Glomerular visceral epithelial cell (primary cell): Measurements from ENCODE around the gene SLC17A9.

ENCODE experiments used
- DNase-seq: peaks from one replicate; pipeline ENCODE4 v3.0.0-alpha.2; 2016; ENCODE audit errors: extremely low spot score

Gene SLC17A9

GRCh38 chr20:62938105-62938888 is 14.2 kb upstream of the SLC17A9 start, which contains the start of gene GID8:
Gene GID8 (plus strand): TSS chr20:62938147. CDS start chr20:62941503, 3,356 bp downstream.
- peak; percentile 59 for DNase-seq

GRCh38 chr20:62940875-62941274 is 11.6 kb upstream of the SLC17A9 start:
- DNase-seq: no peak

GRCh38 chr20:62941792-62942191 is 10.7 kb upstream of the SLC17A9 start:
- no peak for DNase-seq

- DNase-seq: no peak
Measured at GRCh38 chr20:62942456-62942855, 10.1 kb upstream of the SLC17A9 start.

- DNase-seq: no peak
Measured at GRCh38 chr20:62943396-62943795, 9.1 kb upstream of the SLC17A9 start.

GRCh38 chr20:62944184-62944583 is 8.3 kb upstream of the SLC17A9 start:
- DNase-seq: no peak

GRCh38 chr20:62944746-62945145 is 7.8 kb upstream of the SLC17A9 start:
- DNase-seq: no peak

GRCh38 chr20:62945771-62946339 is 6.7 kb upstream of the SLC17A9 start:
- no peak for DNase-seq

- DNase-seq: no peak
Measured at GRCh38 chr20:62946918-62947317, 5.6 kb upstream of the SLC17A9 start.

- DNase-seq: no peak
Measured at GRCh38 chr20:62947532-62948300, 4.8 kb upstream of the SLC17A9 start.

- no peak for DNase-seq
Measured at GRCh38 chr20:62949153-62949821, 3.2 kb upstream of the SLC17A9 start.

- no peak for DNase-seq
Measured at GRCh38 chr20:62949962-62950361, 2.5 kb upstream of the SLC17A9 start.

- DNase-seq: no peak
Measured at GRCh38 chr20:62950741-62951140, 1.8 kb upstream of the SLC17A9 start.

- DNase-seq: no peak
Measured at GRCh38 chr20:62951143-62951895, 1.2 kb upstream of the SLC17A9 start.

GRCh38 chr20:62951896-62952372 is 575 bp upstream of the SLC17A9 start:
- DNase-seq: no peak

GRCh38 chr20:62952968-62953838 is 694 bp downstream of the SLC17A9 start:
- DNase-seq: no peak

- no peak for DNase-seq
Measured at GRCh38 chr20:62953839-62954703, 1.6 kb downstream of the SLC17A9 start.

- DNase-seq: no peak
Measured at GRCh38 chr20:62955519-62956386, 3.2 kb downstream of the SLC17A9 start.
